ENCODE results near the gene COX17. TPM values are rescaled to one million over a fixed set of nuclear protein-coding genes. Genes with fewer than 3 reads are reported as not detected.

COX17 gene
- total RNA-seq, 1 experiment from 2014 or later = 51.3 TPM

- CTCF ChIA-PET = no interaction called here
- Mint-ChIP-seq H3K4me1 (ENCODE audit: low read depth, unreplicated experiment) (peaks cover 8% of the 10 kb centered on the region), H3K27me3 (ENCODE audit: unreplicated experiment) (peaks cover 22% of the 10 kb centered on the region), H3K9me3 (ENCODE audit: low read depth, unreplicated experiment) (no peaks in the 10 kb centered on the region), H3K27ac (ENCODE audit: unreplicated experiment) (no peak overlapping the region), H3K36me3 (ENCODE audit: insufficient read depth, unreplicated experiment) (peaks cover 4% of the 10 kb centered on the region), H3K4me3 (ENCODE audit: low read depth, unreplicated experiment) (no peak overlapping the region)
- TF ChIP-seq CTCF (IDR thresholded peaks at IDR 0.05; ENCODE audit: unreplicated experiment) = no peak
- intact Hi-C loops (cut with micrococcal nuclease; ENCODE audit: unreplicated experiment) = no loop called here
- DNase-seq = no peak
- no TSS peak for BruUV-seq (replicated peaks)
Observed at GRCh38 chr3:119628390-119628789, 48.8 kb downstream of the COX17 start.

GRCh38 chr3:119627461-119627860, 49.7 kb downstream of the COX17 start:
- H3K4me1 Mint-ChIP-seq (ENCODE audit: low read depth, unreplicated experiment) = peaks cover 8% of the 10 kb centered on the region
- H3K4me3 Mint-ChIP-seq (ENCODE audit: low read depth, unreplicated experiment) = no peak overlapping the region
- H3K27me3 Mint-ChIP-seq (ENCODE audit: unreplicated experiment) = peaks cover 22% of the 10 kb centered on the region
- TF ChIP-seq CTCF (IDR thresholded peaks at IDR 0.05; ENCODE audit: unreplicated experiment) = no peak
- peaks cover 4% of the 10 kb centered on the region for H3K36me3 Mint-ChIP-seq (ENCODE audit: insufficient read depth, unreplicated experiment)
- no TSS peak for BruUV-seq (replicated peaks)
- H3K9me3 Mint-ChIP-seq (ENCODE audit: low read depth, unreplicated experiment) = no peaks in the 10 kb centered on the region
- intact Hi-C loops (cut with micrococcal nuclease; ENCODE audit: unreplicated experiment) = no loop called here
- H3K27ac Mint-ChIP-seq (ENCODE audit: unreplicated experiment) = no peak overlapping the region
- DNase-seq = no peak
- CTCF ChIA-PET = no interaction called here

- no peak for TF ChIP-seq CTCF (IDR thresholded peaks at IDR 0.05; ENCODE audit: unreplicated experiment)
Observed at GRCh38 chr3:119626196-119626595, 51.0 kb downstream of the COX17 start.

GRCh38 chr3:119625451-119626153, 51.6 kb downstream of the COX17 start:
- TF ChIP-seq CTCF (IDR thresholded peaks at IDR 0.05; ENCODE audit: unreplicated experiment) = no peak
- Mint-ChIP-seq H3K27me3 (ENCODE audit: unreplicated experiment) (peaks cover 22% of the 10 kb centered on the region), H3K4me1 (ENCODE audit: low read depth, unreplicated experiment) (peaks cover 8% of the 10 kb centered on the region), H3K27ac (ENCODE audit: unreplicated experiment) (no peak overlapping the region), H3K9me3 (ENCODE audit: low read depth, unreplicated experiment) (no peaks in the 10 kb centered on the region), H3K4me3 (ENCODE audit: low read depth, unreplicated experiment) (no peak overlapping the region), H3K36me3 (ENCODE audit: insufficient read depth, unreplicated experiment) (peaks cover 4% of the 10 kb centered on the region)
- intact Hi-C loops (cut with micrococcal nuclease; ENCODE audit: unreplicated experiment) = no loop called here
- no TSS peak for BruUV-seq (replicated peaks)
- CTCF ChIA-PET = no interaction called here
- DNase-seq = no peak

More at GRCh38 chr3:119626196-119626595, 51.0 kb downstream of the COX17 start:
- CTCF ChIA-PET = no interaction called here
- DNase-seq = no peak
- peaks cover 22% of the 10 kb centered on the region for H3K27me3 Mint-ChIP-seq (ENCODE audit: unreplicated experiment)
- H3K4me3 Mint-ChIP-seq (ENCODE audit: low read depth, unreplicated experiment) = no peak overlapping the region
- H3K27ac Mint-ChIP-seq (ENCODE audit: unreplicated experiment) = no peak overlapping the region
- no peaks in the 10 kb centered on the region for H3K9me3 Mint-ChIP-seq (ENCODE audit: low read depth, unreplicated experiment)
- H3K36me3 Mint-ChIP-seq (ENCODE audit: insufficient read depth, unreplicated experiment) = peaks cover 4% of the 10 kb centered on the region
- intact Hi-C loops (cut with micrococcal nuclease; ENCODE audit: unreplicated experiment) = no loop called here
- BruUV-seq (replicated peaks) = no TSS peak
- H3K4me1 Mint-ChIP-seq (ENCODE audit: low read depth, unreplicated experiment) = peaks cover 8% of the 10 kb centered on the region

Data from Calu3 (cell line).